Stimulated activated CD4-positive, alpha-beta T cell treated with anti-CD3 and anti-CD28 coated beads, Interleukin-4, amount 100 ng/mL, for 1 hour (primary cell): ENCODE measurements around the gene PDHA2.
"Not testable (repeated sequence)": the region's sequence is repeated elsewhere in the genome, so short reads cannot be mapped to it uniquely, and the experiment has no call there.

ENCODE experiments used
- DNase-seq: peaks from one replicate; pipeline ENCODE4 v3.0.0-alpha.2; 2020

The PDHA2 gene

DNA sequence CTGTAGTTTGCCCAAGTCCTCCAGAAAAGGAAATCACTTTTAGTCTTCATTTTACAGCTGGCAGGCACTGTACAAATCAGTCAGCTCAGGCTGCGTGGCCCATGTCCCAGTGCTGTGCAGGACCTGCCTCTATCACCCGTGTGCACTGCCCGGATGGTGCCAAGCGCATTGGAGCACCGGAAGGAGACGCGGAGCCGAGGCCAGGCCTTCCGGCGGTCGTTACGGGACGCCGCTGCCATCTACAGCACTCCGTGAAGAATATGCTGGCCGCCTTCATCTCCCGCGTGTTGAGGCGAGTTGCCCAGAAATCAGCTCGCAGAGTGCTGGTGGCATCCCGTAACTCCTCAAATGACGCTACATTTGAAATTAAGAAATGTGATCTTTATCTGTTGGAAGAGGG is at the start of gene PDHA2:
TSS of gene PDHA2 (plus strand) at position 203 of the 400 bp plus-strand sequence. CDS start at position 261, 58 bp downstream.
- DNase-seq = no peak

- no peak for DNase-seq
These were observed 41.9 kb upstream of the PDHA2 start for GRCh38 chr4:95798003-95798402.

GRCh38 chr4:95798727-95799126 is 41.2 kb upstream of the PDHA2 start:
- DNase-seq = no peak

- DNase-seq = no peak
These were observed 18.0 kb upstream of the PDHA2 start for GRCh38 chr4:95821867-95822266.

- DNase-seq = no peak
These were observed 14.3 kb upstream of the PDHA2 start for GRCh38 chr4:95825546-95825945.

DNA sequence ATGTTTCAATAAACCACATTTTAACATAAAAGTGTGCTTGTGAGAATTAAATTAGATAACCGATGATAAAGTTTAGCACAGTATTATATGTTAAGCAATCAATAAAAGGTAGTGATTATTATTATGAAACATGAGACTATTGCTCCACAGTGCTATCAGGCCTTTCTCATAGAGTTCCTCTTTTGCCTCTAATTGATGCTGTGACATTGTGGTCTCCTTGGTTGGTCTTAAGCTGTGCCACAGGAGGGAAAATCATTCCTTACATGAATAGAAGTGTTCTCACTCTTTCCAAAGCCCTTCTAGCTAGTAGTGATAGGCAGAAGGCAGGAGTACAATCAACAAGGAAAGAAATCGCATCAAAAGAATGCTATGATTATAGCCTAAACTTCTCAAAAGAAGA is 9.2 kb upstream of the PDHA2 start:
- DNase-seq = no peak

- no peak for DNase-seq
These were observed 8.7 kb upstream of the PDHA2 start for GRCh38 chr4:95831166-95831565.

DNA sequence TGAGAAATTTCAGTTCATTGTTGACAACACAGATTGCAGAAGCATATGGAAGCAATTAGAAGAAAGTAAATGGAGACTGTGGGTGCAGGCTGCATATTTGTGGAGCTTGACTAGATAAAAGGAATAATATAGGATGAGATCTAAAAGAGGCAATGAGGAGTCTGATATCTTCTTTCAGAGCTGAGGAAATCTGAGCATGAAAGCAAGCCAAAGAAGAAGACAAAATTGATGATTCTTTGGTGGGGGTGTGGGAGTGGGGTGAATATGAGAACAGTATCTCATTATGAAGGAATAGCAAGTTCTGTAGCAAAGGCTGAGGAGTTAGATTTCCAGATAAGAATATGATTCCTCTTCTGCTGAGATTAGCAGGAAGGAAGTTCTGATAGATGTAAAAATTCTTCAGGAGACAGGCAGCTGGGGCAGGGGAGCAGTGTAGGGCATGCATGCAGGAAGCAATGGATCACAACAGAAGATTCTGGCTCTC is 6.1 kb upstream of the PDHA2 start:
- DNase-seq = no peak

DNA sequence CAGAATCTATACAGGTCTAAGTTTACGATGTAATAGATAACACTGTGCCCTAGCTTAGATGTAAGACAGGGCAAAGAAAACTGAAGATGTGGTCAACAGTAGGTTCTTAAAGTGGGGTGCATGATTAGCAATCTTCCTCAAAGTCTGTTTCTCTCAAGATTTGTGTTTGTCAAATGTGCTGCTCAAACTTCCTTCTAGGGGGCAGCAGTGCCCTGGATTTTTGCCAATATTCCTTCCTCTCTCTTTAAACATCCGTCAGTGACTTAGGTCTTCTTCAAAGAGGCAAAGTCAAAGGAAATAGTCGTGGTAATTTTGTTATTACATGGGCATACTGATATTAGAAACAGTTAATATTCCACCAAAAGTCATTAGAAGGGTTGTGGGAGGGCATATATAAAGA is 4.2 kb upstream of the PDHA2 start:
- DNase-seq = no peak

DNA sequence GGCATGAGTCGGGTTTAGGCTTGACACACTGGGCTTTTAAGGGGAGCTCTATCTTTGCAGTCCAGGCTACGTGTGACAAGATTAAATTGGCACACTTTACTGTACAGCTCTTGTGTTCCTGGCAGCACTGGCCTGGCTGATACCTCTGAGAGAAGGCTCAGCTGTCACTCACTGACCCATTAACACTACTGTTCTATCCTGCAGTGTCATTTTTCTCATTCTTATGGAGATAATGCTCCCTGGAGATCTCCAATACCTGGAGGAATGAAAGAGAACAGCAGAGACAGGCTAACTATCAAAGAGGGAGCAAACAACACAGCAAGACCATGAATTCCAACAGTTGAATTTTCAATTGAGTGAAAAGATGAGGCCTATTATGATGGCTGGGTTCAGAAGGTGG is 1.7 kb upstream of the PDHA2 start:
- no peak for DNase-seq

- DNase-seq = no peak
These were observed 8.1 kb downstream of the PDHA2 start for GRCh38 chr4:95847908-95848460.

GRCh38 chr4:95850161-95850560 is 10.3 kb downstream of the PDHA2 start:
- DNase-seq = no peak

- DNase-seq = no peak
These were observed 17.9 kb downstream of the PDHA2 start for GRCh38 chr4:95857761-95858160.

DNA sequence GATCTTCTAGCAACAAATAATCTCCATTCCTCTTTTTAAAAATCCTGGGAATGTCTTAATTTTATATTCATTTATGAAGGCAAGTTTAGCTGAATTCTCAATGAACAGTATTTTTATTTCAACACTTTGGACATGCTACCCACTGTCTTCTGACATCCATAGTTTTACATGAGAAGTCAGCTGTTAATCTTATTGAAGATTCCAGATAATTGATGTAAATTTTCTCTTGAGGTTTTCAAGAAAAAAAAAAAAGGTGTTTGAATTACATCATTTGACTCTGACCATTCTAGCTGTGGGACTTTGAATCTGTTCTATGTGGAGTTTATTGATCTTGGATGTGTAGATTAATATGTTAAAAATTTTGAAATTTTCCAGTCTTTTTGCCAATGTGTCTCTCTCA is 28.0 kb downstream of the PDHA2 start:
- DNase-seq = no peak

DNA sequence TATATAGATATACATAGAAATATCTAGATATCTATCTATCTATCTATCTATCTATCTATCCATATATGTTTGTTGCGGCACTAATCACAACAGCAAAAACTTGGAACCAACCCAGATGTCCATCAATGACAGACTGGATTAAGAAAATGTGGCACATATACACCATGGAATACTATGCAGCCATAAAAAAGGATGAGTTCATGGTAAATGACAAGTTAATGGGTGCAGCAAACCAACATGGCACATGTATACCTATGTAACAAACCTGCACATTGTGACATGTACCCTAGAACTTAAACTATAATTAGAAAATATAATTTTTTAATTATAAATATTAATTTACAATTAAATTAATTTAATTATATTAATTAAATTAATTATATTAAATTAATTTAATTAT is 29.5 kb downstream of the PDHA2 start:
- DNase-seq = not testable (repeated sequence)

GRCh38 chr4:95869961-95870500 is 30.1 kb downstream of the PDHA2 start:
- DNase-seq = no peak

DNA sequence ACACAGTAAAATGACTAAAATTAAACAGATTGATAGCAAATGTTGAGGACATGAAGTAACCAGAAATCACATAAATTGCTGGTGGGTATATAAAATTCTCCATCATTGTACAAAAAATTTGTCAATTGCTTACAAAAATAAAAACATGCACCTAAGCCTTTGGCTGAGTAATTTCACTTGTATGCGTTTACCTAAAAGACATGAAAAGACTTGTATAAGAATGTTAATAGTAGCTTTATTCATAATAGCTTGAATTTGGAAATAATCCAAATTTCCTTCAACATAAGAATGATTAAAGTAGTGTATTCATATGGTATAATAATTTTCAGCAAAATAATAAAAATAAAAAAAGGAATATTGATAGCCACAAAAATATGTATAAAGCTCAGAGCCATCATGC is 37.7 kb downstream of the PDHA2 start:
- DNase-seq = no peak

- no peak for DNase-seq
These were observed 47.7 kb downstream of the PDHA2 start for GRCh38 chr4:95887551-95887950.

DNA sequence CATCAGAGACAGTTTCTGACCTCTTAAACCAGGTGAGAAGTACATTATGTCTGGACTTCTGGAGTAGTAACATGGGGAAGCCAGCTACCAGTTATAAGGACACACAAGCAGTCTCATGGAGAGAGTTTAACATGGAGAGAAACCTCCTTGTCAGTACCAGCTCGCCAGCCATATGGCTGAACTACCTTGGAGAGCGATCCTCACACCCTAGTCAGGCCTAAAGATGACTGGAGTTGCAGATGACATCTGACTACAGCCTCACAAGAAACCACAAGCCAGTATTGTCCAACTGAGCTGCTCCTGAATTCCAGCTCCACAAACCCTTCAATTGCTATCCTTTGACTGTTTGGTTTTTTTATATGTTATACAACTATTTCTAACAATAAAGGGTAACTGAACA is 49.8 kb downstream of the PDHA2 start:
- no peak for DNase-seq
